GM12878 (cell line): ENCODE results near the gene MARVELD3.

ENCODE experiments used
- EZH2 ChIP-seq: IDR thresholded peaks from 2 replicates; pipeline ENCODE4 v1.6.1; 2012; ENCODE audit warnings: low read depth, mild to moderate bottlenecking, control low read depth, inconsistent platforms, low read length, borderline replicate concordance; ENCODE audit not compliant: control insufficient read depth
- GABPA ChIP-seq: IDR thresholded peaks from 2 replicates; pipeline ENCODE4 v1.6.1; 2014; ENCODE audit warnings: antibody characterized with exemption, low read depth, mild to moderate bottlenecking, inconsistent platforms
- IKZF1 ChIP-seq: fragments of 450-650 bp; conservative IDR thresholded peaks from 2 replicates; pipeline ENCODE4 v1.6.1; 2017; ENCODE audit warnings: antibody characterized with exemption, mild to moderate bottlenecking
- POLR2A ChIP-seq: IDR thresholded peaks from 2 replicates; pipeline ENCODE4 v1.6.1; 2011; ENCODE audit warnings: low read depth, mild to moderate bottlenecking, low read length
- PRDM15 ChIP-seq: fragments of 450-650 bp; formaldehyde crosslinking; IDR thresholded peaks from 2 replicates; pipeline ENCODE4 v1.4.0; 2020; ENCODE audit warnings: mild to moderate bottlenecking, moderate library complexity
- REST ChIP-seq: IDR thresholded peaks from 2 replicates; pipeline ENCODE4 v1.6.1; 2012; ENCODE audit warnings: mild to moderate bottlenecking, low read depth, low read length
- SUPT20H ChIP-seq: IDR thresholded peaks from 2 replicates; pipeline ENCODE4 v1.6.1; 2011; ENCODE audit warnings: low read depth, mild to moderate bottlenecking, low read length, moderate library complexity, borderline replicate concordance; ENCODE audit not compliant: control insufficient read depth
- TAF1 ChIP-seq: IDR thresholded peaks from 2 replicates; pipeline ENCODE4 v1.6.1; 2011; ENCODE audit warnings: mild to moderate bottlenecking, low read depth, low read length, borderline replicate concordance
- ZBTB11 ChIP-seq: fragments of 450-650 bp; formaldehyde crosslinking; IDR thresholded peaks from 2 replicates; pipeline ENCODE4 v1.5.0; 2022; ENCODE audit warnings: mild to moderate bottlenecking, missing genetic modification characterization
- TF ChIP-seq, protein P1 (sequence below), 3 experiments: IDR thresholded peaks in 2 of 3; conservative IDR thresholded peaks in 1 of 3; 2 replicates each; pipeline ENCODE4 v1.5.1; 2011; ENCODE audit warnings: low read depth in 3 of 3, low read length in 3 of 3, mild to moderate bottlenecking in 3 of 3, control low read depth in 2 of 3, moderate library complexity in 2 of 3, inconsistent platforms in 1 of 3, mixed read lengths in 1 of 3; ENCODE audit not compliant: control insufficient read depth in 2 of 3, insufficient read depth in 1 of 3; ENCODE audit errors: extremely low read depth in 1 of 3
- TF ChIP-seq, protein P2 (sequence below): fragments of 450-650 bp; IDR thresholded peaks from 2 replicates; pipeline ENCODE4 v1.6.1; 2016; ENCODE audit warnings: mild to moderate bottlenecking
- TF ChIP-seq, protein P3 (sequence below): IDR thresholded peaks from 2 replicates; pipeline ENCODE4 v1.6.1; 2011; ENCODE audit warnings: mild to moderate bottlenecking, low read depth, low read length, moderate library complexity; ENCODE audit not compliant: insufficient replicate concordance

GRCh38 chr16:71666264-71666663 lies 40.3 kb downstream of the MARVELD3 start:
- TF ChIP-seq, protein P1, sequence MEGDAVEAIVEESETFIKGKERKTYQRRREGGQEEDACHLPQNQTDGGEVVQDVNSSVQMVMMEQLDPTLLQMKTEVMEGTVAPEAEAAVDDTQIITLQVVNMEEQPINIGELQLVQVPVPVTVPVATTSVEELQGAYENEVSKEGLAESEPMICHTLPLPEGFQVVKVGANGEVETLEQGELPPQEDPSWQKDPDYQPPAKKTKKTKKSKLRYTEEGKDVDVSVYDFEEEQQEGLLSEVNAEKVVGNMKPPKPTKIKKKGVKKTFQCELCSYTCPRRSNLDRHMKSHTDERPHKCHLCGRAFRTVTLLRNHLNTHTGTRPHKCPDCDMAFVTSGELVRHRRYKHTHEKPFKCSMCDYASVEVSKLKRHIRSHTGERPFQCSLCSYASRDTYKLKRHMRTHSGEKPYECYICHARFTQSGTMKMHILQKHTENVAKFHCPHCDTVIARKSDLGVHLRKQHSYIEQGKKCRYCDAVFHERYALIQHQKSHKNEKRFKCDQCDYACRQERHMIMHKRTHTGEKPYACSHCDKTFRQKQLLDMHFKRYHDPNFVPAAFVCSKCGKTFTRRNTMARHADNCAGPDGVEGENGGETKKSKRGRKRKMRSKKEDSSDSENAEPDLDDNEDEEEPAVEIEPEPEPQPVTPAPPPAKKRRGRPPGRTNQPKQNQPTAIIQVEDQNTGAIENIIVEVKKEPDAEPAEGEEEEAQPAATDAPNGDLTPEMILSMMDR (IDR thresholded peaks at IDR 0.05 in 2 of 3, conservative IDR thresholded peaks at IDR 0.05 in 1 of 3; ENCODE audit: control insufficient read depth in 2 of 3, extremely low read depth in 1 of 3, insufficient read depth in 1 of 3, low read depth in 3 of 3, low read length in 3 of 3) = no peak
- TF ChIP-seq POLR2A (no peak), SUPT20H (no peak), REST (no peak), TAF1 (no peak), PRDM15 (CRISPR knock-in tag) (no peak), IKZF1 (no peak), EZH2 (no peak), GABPA (no peak), ZBTB11 (no peak)
- TF ChIP-seq, protein P2, sequence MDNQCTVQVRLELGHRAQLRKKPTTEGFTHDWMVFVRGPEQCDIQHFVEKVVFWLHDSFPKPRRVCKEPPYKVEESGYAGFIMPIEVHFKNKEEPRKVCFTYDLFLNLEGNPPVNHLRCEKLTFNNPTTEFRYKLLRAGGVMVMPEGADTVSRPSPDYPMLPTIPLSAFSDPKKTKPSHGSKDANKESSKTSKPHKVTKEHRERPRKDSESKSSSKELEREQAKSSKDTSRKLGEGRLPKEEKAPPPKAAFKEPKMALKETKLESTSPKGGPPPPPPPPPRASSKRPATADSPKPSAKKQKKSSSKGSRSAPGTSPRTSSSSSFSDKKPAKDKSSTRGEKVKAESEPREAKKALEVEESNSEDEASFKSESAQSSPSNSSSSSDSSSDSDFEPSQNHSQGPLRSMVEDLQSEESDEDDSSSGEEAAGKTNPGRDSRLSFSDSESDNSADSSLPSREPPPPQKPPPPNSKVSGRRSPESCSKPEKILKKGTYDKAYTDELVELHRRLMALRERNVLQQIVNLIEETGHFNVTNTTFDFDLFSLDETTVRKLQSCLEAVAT = no peak
- TF ChIP-seq, protein P3, sequence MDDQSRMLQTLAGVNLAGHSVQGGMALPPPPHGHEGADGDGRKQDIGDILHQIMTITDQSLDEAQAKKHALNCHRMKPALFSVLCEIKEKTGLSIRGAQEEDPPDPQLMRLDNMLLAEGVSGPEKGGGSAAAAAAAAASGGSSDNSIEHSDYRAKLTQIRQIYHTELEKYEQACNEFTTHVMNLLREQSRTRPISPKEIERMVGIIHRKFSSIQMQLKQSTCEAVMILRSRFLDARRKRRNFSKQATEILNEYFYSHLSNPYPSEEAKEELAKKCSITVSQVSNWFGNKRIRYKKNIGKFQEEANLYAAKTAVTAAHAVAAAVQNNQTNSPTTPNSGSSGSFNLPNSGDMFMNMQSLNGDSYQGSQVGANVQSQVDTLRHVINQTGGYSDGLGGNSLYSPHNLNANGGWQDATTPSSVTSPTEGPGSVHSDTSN = no peak
